Astrocyte of the spinal cord (primary cell): Measurements from ENCODE around the gene C1orf74.

Experiments
- DNase-seq: peaks from one replicate; pipeline ENCODE4 v3.0.0; 2011; ENCODE audit warnings: low read depth, low spot score
- H3K4me3 ChIP-seq: 2 replicates; pipeline ENCODE4 v1.5.1; 2011; ENCODE audit warnings: low read depth, mild to moderate bottlenecking, low read length, moderate library complexity
- in situ Hi-C: cut with HindIII; loops from 2 replicates; pipeline ENCODE4 v1.10.0; 2017; ENCODE audit warnings: low sequenced_read_pairs
- TF ChIP-seq, protein P1 (sequence below): IDR thresholded peaks from 2 replicates; pipeline ENCODE4 v1.5.1; 2012; ENCODE audit warnings: low read depth, mild to moderate bottlenecking, low read length, inconsistent platforms

Gene C1orf74

DNA sequence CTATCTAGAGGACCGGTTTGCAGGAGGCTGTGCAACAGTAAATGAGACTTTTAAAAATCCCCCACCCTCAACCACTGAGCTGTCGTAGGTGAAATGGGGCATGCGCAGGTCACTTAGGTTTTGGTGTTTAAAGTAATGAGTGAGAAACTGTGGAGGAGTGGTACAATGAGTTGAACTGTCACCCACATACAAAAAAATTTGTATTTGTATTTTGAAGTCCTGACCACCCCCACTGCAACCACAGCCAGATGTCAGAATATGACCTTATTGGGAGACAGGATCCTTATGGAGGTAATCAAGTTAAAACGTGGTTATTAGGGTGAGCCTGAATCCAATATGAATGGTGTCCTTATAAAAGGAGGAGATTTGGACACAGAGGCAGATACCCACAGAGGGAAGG, 23.1 kb upstream of the C1orf74 start:
- H3K4me3 ChIP-seq: no peak overlapping the region
- TF ChIP-seq, protein P1, sequence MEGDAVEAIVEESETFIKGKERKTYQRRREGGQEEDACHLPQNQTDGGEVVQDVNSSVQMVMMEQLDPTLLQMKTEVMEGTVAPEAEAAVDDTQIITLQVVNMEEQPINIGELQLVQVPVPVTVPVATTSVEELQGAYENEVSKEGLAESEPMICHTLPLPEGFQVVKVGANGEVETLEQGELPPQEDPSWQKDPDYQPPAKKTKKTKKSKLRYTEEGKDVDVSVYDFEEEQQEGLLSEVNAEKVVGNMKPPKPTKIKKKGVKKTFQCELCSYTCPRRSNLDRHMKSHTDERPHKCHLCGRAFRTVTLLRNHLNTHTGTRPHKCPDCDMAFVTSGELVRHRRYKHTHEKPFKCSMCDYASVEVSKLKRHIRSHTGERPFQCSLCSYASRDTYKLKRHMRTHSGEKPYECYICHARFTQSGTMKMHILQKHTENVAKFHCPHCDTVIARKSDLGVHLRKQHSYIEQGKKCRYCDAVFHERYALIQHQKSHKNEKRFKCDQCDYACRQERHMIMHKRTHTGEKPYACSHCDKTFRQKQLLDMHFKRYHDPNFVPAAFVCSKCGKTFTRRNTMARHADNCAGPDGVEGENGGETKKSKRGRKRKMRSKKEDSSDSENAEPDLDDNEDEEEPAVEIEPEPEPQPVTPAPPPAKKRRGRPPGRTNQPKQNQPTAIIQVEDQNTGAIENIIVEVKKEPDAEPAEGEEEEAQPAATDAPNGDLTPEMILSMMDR: no peak
- DNase-seq: no peak
- in situ Hi-C loops: no loop called here

DNA sequence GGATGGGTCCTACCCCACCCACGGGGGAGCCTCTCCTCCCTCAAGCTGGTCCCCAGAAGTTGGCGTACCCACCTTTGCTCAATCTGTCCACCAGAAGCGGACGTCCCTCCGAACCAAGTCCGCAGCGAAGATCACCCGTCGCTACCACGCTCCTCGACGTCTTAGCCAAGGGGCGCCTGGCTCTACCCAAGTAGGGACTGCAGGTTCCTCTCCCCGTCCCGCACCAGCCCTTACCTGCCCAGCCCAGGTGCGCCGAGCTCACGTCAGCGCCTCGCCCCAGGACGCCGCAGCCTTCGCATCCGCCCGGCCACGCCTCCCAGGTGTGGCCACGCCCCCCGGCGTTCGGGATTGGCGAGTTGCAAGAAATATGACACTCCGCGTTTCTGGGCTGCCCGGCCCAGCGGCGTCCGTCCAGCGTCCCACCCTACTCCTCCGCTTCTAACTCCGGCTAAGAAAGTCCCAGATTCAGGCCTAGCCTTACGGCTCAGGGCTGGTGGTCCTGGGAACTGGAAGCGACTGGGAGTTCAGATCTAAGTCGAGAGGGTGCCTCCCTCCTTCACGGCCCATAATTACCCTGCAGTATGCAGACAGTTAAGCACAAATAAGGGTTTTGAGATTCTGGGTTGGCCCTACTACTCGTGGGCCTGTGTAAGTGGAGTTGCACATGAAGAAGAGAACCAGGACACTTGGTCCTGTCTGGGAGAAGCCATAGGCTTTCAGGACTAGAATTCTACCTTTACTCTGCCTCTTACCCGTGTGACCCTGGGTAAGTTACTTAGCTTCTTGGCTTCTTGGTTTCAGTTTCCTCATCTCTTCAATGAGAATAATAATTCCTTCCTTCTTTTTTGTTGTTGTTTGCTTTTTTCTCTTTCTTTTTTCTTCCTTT, 21.8 kb upstream of the C1orf74 start, which contains the start of gene IRF6:
TSS of gene IRF6 (minus strand) at position 268 of the 886 bp plus-strand sequence. CDS start 4,729 bp downstream, outside the sequence.
- DNase-seq: peak; percentile 62

DNA sequence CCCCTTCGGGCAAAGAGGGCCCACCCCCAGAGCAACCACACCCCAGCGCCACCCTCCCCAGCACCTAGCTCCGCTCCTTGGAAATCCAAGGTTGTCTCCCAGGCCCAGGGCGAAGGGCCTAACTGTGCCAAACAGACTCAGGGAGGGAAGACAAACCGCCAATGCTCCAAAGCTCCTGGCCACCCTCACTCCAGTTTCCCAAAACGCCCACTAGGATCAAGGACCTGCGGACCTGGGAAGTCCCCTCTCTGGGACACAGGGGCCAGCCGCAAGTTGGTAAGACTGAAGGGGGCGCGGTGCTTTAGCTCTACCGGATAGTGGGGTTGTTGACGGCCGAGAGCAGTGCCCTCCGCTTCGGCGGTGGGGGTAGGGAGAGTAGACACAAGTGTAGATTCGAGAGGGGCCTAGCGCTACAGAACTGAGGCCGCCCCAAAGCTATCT, 21.0 kb upstream of the C1orf74 start:
- no peak overlapping the region for H3K4me3 ChIP-seq
- in situ Hi-C loops: no loop called here
- DNase-seq: no peak
- TF ChIP-seq, protein P1: no peak

More for the DNA sequence above, 21.8 kb upstream of the C1orf74 start, which contains the start of gene IRF6:
- in situ Hi-C loops: no loop called here
- H3K4me3 ChIP-seq: peak within 1 kb of the TSS; percentile 34
- TF ChIP-seq, protein P1: no peak

DNA sequence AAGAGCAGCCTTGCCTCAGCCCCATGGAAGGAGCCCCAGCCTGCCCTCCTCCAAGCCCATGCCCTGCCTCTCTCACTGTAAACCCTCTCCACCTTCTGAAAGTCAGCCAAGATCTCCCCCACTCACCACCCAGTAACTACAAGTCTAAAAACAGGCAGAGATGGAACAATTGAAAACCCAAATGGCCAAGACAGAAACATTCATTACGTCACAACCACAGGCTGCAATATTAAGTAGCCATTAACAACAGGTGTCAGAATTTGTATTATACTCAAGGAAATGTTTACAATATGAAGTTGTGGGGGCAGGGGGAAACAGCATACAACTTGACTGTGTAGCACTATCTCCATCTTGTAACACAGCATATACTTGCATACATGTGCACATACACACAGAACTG, 19.2 kb upstream of the C1orf74 start:
- in situ Hi-C loops: no loop called here
- H3K4me3 ChIP-seq: no peak overlapping the region
- no peak for DNase-seq

DNA sequence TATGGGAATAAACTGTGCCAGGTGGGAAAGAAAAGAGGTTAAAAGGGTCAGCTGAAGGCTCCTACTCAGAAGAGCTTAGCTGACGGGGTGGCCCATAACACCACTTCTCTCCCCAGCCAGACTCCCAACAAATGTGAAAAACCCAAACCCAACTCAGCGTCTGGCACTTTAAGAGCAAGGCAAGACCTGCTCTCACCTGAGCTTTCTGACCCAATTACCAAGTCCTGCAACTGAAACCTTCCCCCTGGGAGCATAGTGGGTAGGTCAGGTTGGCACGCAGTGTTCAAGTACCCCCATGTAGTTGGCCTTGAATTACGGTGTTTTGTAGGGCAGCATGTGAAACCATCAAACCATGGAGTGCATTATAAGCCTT, 18.4 kb upstream of the C1orf74 start:
- in situ Hi-C loops: no loop called here
- no peak overlapping the region for H3K4me3 ChIP-seq
- TF ChIP-seq, protein P1: no peak
- DNase-seq: no peak

More for the DNA sequence above, 19.2 kb upstream of the C1orf74 start:
- TF ChIP-seq, protein P1: no peak

DNA sequence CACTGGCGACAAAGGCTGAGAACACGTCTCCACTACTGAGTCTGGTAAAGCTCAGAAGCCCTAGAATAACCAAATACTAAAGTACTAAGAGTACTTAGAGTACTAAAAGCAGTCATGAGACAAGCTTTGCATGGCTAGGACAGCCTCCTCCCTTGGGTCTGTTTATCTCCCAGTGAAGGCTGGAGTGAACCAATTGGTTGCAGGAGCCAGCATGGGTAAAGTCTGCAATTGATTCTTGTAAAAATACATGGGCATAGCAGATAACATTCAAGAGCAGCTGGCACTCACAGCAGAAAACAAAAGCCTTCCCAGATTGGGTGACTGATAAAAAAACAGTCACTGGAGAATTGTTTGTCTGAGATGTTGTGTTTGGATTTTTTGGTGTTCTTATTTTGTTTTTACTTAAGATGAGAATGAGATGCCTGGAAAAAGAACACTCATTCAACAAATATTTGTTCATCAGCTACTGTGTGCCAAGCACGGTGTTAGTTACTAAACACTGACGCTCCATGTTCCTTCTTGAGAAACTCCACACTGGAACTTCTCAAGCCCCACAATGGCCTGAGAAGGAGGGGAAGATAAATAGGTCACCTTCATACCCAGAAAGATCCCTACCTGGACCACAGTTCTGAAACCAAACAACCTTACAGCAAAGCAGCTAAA, 17.9 kb upstream of the C1orf74 start:
- in situ Hi-C loops: no loop called here
- no peak for DNase-seq
- no peak overlapping the region for H3K4me3 ChIP-seq
- TF ChIP-seq, protein P1: no peak
